GM12878 (cell line): ENCODE data around the gene PRKAG2. TPM values are rescaled to one million over a fixed set of nuclear protein-coding genes. Genes with fewer than 3 reads are reported as not detected.

ENCODE experiments used
- HSF1 ChIP-seq: fragments of 150-350 bp; IDR thresholded peaks from 2 replicates; pipeline ENCODE4 v1.6.1; 2014; ENCODE audit warnings: mild to moderate bottlenecking, low read depth, low read length
- NRF1 ChIP-seq: conservative IDR thresholded peaks from 2 replicates; pipeline ENCODE4 v1.6.1; 2011; ENCODE audit warnings: mild to moderate bottlenecking, low read depth, low read length, improper control_type of control experiment
- SKIL ChIP-seq: fragments of 450-650 bp; IDR thresholded peaks from 2 replicates; pipeline ENCODE4 v1.6.1; 2017; ENCODE audit warnings: mild to moderate bottlenecking, low read depth, inconsistent platforms; ENCODE audit not compliant: poor library complexity, severe bottlenecking
- SPI1 ChIP-seq: IDR thresholded peaks from 2 replicates; pipeline ENCODE4 v1.6.1; 2011; ENCODE audit warnings: low read depth, mild to moderate bottlenecking, low read length, moderate library complexity, borderline replicate concordance; ENCODE audit not compliant: insufficient read depth
- polyA plus RNA-seq, 11 experiments: library from polyadenylated mRNA; depleted of rRNA in 4 of 11; unstranded in 6 of 11; stranded (reverse) in 5 of 11; fragments of >200 nt; fragmentation: Nextera tagmentation in 4 of 11; fragmentation: Illumina TruSeq in 1 of 11; extraction: Ambion mirVana in 4 of 11; extraction: Trizol in 1 of 11; gene quantifications; 1 replicate in 1 of 11; 2 replicates in 10 of 11; pipeline versions ENCODE4 v1.2.1 to v1.2.3, GENCODE V29; 2011 to 2016; ENCODE audit warnings: inconsistent platforms in 2 of 11, missing spikeins in 2 of 11, low read depth in 1 of 11
- total RNA-seq, 4 experiments: library from RNA; depleted of rRNA in 3 of 4; stranded (reverse); fragments of >200 nt in 3 of 4; fragmentation: Illumina TruSeq in 1 of 4; extraction: Trizol in 1 of 4; gene quantifications; 2 replicates each; pipeline versions ENCODE4 v1.2.1 to v1.2.3, GENCODE V29; 2013 to 2021
- TF ChIP-seq, protein P1 (sequence below): fragments of 450-650 bp; formaldehyde crosslinking; IDR thresholded peaks from 2 replicates; pipeline ENCODE4 v1.5.0; 2022; ENCODE audit warnings: mild to moderate bottlenecking, missing genetic modification characterization

PRKAG2 gene
- total and polyA plus RNA-seq, 10 of the 15 experiments (the other 5 are each of a cell fraction or from before 2014, with no cell fraction given), result 3.4 to 8.9 (median 6.8) TPM

GRCh38 chr7:151799506-151799905 lies 77.4 kb downstream of the PRKAG2 start (continued):
- TF ChIP-seq SPI1 (no peak), NRF1 (no peak), HSF1 (no peak), SKIL (no peak)
- TF ChIP-seq, protein P1, sequence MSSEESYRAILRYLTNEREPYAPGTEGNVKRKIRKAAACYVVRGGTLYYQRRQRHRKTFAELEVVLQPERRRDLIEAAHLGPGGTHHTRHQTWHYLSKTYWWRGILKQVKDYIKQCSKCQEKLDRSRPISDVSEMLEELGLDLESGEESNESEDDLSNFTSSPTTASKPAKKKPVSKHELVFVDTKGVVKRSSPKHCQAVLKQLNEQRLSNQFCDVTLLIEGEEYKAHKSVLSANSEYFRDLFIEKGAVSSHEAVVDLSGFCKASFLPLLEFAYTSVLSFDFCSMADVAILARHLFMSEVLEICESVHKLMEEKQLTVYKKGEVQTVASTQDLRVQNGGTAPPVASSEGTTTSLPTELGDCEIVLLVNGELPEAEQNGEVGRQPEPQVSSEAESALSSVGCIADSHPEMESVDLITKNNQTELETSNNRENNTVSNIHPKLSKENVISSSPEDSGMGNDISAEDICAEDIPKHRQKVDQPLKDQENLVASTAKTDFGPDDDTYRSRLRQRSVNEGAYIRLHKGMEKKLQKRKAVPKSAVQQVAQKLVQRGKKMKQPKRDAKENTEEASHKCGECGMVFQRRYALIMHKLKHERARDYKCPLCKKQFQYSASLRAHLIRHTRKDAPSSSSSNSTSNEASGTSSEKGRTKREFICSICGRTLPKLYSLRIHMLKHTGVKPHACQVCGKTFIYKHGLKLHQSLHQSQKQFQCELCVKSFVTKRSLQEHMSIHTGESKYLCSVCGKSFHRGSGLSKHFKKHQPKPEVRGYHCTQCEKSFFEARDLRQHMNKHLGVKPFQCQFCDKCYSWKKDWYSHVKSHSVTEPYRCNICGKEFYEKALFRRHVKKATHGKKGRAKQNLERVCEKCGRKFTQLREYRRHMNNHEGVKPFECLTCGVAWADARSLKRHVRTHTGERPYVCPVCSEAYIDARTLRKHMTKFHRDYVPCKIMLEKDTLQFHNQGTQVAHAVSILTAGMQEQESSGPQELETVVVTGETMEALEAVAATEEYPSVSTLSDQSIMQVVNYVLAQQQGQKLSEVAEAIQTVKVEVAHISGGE (CRISPR knock-in tag), result no peak
- TF ChIP-seq, all 136 proteins: peak for 0
